ENCODE results near the gene MAVS.
"Not testable (repeated sequence)": the region's sequence is repeated elsewhere in the genome, so short reads cannot be mapped to it uniquely, and the experiment has no call there.

MAVS gene

GRCh38 chr20:3889489-3890397, 43.1 kb downstream of the MAVS start:
- no peak for DNase-seq

DNA sequence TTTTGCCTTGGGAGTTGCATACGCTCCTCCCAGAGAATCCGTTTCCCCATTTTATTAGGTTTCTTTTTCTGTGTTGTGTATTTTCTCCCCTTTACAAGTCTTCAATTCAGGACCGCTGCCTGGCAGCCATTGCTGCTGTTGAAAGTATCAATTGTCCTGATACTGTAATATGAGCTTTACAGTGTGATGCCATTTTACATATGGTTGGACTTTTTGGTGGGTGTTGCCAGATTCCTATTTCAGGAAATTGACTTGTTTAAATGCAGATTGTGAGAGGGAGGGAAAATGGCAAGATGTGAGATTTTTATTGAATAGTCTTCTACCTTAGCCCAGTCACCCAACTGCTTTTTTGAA, 43.7 kb downstream of the MAVS start:
- DNase-seq = no peak

DNA sequence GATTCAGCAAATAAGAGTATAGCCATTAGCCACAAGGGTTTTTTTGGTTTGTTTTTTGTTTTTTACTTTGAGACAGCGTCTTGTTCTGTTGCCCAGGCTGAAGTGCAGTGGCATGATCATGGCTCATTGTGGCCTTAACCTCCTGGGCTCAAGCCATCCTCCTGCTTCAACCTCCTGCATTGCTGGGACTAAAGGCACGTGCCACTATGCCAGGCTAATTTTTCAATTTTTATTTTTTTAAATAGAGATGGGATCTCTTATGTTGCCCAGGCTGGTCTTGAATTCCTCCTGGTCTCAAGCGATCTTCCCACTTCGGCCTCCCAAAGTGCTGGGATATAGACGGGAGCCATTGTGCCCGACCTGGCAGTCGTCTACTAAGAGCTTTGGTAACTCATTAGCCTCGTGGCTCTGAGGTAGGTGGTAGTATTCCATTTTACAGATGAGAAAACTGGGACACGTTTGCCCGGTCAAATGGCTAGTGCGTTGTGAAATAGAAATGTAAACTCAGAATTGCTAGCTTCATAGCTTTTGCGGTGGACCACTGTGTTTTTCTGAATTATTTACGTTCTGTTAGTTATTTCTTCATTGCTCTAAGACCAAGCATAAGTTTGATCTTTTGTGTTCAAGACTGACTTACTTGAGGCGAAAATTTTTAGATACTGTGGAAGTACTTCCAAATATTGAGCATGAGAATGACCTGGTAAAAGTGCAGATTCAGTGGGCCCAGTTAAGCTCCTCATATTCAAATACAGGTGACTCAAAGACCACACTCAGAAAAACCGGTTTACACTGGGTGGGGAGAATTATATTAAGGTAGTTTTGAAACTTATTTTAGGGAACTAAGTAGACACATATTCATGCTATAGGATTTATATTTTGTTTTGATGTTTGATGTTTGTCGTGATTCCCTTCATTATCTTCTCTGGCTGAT, 44.6 kb downstream of the MAVS start:
- no peak for DNase-seq

- DNase-seq = no peak
These were observed 48.2 kb downstream of the MAVS start for GRCh38 chr20:3894796-3895195.

- no peak for DNase-seq
These were observed 49.7 kb downstream of the MAVS start for GRCh38 chr20:3896302-3896701.

DNA sequence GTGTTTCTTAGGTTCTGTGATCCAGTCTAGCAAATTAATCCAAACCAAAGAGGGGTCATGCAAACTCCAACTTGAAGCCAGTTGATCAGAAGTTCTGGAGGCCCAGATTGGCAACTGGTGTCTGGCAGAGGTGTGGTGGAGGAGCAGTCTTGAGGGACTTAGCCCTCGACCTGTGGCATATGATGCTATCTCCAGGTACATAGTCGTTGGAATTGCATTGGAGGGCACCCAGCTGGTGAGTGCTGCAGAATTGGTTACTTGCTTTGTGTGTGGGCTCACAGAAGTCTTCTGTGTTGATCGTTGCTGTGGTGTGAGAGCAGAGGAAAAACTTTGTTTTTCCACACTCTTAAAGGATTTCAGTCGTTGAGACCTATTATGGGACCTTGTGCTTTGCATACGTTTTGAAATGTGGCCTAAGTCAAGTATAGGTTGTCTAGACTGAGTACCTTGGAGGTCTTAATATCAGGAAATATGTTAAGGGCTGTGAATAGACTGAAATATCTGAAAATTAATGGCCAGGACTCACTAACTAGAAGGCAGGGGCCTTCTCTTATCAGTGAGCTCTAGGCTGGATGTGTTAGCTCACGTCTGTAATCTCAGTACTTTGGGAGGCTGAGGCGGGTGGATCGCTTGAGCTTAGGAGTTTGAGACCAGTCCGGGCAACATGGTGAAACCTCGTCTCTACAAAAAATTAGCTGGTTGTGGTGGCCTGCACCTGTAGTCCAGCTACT, 50.4 kb downstream of the MAVS start:
- DNase-seq = no peak

DNA sequence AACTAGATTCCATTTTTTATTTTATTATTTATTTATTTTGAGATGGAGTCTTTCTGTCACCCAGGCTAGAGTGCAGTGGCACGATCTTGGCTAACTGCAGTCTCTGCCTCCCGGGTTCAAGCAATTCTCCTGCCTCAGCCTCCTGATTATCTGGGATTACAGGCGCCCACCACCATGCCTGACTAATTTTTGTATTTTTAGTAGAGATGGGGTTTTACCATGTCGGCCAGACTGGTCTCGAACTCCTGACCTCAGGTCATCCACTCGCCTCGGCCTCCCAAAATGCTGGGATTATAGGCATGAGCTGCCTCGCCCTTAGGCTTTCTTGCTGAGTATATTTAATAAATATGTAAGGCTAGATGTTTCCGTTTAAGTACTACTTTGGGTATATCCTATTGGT, 51.5 kb downstream of the MAVS start:
- not testable (repeated sequence) for DNase-seq

DNA sequence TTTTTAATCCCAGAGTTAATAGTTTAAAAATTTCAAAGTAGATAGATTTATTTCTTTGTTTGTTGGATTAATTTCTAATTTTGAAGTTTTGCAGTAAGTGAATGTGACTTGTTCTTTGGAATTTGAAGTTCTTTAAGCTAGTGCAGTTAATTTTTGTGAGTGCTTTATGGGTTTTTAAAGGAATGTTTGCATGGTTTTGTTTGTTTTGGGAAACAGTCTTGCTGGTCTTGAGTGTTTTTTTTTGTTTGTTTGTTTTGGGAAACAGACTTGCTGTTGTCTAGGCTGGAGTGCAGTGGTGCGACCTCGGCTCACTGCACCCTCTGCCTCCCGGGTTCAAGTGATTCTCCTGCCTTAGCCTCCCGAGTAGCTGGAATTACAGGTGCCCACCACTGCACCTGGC, 52.0 kb downstream of the MAVS start:
- DNase-seq = no peak

DNA sequence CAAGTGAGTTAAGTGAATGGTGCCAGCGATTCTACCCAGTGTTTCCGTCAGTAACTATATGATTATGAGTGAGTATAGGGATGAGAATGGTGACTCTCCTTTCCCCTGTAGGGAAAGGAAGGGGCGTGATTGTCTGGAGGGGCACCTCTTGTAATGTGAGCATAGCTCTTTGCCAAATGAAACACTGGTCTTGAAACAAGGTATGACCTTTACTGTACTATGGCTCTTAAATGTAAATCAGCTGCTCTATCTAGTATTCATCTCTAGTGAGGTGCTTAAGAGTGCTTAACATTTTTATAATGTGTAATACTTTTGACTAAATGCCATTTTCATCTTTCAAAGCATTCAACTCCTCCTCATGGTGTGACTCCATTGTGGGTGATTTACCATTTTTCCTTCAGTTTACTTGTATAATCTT, 53.6 kb downstream of the MAVS start:
- no peak for DNase-seq

GRCh38 chr20:3901028-3901705, 54.5 kb downstream of the MAVS start:
- DNase-seq = no peak

DNA sequence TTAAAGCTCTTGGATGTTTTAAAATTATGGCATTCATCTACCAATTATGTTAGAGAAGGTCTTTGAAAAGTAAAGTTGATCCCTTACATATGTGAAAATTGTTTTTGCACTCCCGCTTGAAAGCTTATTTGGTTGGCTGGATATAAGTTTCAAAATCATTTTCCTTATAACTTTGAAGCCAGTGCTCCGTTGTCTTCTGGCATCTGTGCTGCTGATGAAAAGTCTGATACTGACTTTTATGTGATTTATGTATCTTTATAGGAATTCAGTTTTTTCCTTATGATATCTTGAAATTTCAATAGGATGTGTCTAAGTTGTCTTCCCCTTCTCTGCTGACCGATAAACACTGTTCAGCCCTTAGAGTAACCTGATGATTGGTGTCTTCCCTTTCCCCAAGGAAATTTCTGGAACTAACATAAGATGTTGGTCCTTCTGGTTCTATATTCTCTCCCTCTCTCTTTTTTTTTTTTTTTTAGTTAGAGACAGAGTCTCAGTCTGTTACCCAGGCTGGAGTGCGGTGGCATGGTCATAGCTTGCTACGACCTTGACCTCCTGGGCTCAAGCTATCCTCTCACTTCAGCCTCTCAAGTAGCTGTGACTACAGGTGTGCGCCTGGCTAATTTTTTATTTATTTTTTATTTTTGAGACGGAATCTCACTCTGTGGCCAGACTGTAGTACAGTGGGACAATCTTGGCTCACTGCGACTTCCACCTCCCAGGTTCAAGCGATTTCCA, 55.2 kb downstream of the MAVS start:
- no peak for DNase-seq

GRCh38 chr20:3902446-3902845, 55.8 kb downstream of the MAVS start:
- no peak for DNase-seq

- DNase-seq = no peak
These were observed 57.6 kb downstream of the MAVS start for GRCh38 chr20:3904224-3904623.

GRCh38 chr20:3904857-3905256, 58.2 kb downstream of the MAVS start:
- DNase-seq = no peak

GRCh38 chr20:3906744-3907721, 60.4 kb downstream of the MAVS start:
- DNase-seq = not testable (repeated sequence)

GRCh38 chr20:3908667-3909066, 62.0 kb downstream of the MAVS start:
- no peak for DNase-seq

DNA sequence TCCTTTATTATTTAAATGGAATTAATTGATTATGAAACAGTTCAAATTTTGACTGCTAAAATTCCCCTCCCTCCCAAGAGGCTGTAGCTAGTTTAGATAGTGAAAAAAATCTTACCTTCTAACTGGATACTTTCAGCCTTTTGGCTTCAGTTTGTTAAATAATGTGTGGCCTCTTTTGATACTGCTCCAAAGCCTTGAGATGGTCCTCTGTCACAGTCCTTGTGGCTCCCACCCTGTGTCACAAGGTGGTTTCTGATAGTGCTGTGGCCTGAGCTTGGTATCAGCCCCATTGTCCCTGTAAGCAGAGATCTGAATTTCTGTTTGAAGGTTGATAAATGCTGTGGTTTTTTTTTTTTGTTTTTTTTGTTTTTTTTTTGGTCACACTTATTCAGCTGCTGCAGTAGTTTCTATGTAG, 63.3 kb downstream of the MAVS start:
- no peak for DNase-seq

DNA sequence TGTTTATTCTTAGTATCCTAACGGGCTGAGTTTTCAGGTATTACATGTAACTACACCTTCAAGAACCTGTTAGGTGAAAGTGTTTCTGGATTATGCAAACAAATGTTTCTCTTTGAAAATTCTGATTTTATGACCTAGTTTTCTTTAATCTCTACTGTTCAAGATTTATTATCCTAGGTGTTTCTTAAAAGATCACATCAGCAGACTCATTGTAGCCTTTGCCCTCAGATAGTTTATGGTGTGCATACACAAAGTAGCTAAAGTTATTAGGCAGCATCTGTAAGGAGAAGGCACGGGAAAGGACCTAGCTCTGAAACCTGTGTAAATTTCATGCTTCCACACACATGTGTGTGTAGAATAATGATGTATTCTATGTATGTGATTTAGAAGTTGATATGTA, 64.2 kb downstream of the MAVS start:
- no peak for DNase-seq

DNA sequence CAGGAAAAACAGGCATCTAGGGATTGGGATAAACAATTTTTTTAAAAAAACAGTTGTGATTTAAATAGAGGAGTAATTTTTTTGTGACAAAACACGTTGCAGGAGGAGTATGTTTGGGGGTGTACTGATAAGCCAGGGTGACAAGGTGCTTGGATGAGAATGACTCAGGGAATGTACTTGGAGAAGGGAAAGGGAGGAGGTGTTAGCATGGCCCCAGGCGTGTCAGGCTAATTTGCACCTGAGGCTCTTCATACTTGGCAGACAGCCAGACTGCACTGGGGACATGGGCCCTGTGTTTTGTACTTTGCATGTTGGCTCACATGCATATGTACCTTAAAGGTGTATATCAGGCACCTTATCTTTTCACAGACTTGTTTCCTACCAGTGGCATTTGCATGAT, 65.3 kb downstream of the MAVS start:
- no peak for DNase-seq

DNA sequence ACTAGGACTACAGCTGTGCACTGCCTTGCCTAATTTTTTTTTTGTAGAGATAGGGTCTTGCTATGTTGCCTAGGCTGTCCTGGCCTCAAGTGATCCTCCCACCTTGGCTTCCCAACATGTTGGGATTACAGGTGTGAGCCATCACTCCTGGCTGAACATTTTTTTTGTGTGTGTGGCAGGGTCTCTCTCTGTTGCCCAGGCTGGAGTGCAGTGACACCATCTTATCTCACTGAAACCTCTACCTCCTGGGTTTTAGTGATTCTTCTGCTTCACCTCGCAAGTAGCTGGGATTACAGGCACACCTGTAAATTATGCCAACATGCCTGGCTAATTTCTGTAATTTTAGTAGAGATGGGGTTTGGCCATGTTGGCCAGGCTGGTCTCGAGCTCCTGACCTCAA, 67.8 kb downstream of the MAVS start:
- no peak for DNase-seq

GRCh38 chr20:3915691-3916090, 69.1 kb downstream of the MAVS start:
- no peak for DNase-seq
